Panc1 (cell line): ENCODE data around the gene NSUN2. TPM values are rescaled to one million over a fixed set of nuclear protein-coding genes. Genes with fewer than 3 reads are reported as not detected.

ENCODE experiments used
- ATAC-seq: fragments of 200-7000 bp; cut with Tn5 transposase; 2 replicates; pipeline ENCODE4 v1.9.1; 2020; ENCODE audit warnings: mild to moderate bottlenecking, moderate library complexity
- BruUV-seq: library from RNA; stranded (reverse); fragments of 400-500 nt; replicated peaks from 2 replicates; lab custom pipeline; 2021; lab: Mats Ljungman, UMichigan
- CTCF ChIA-PET: fragments of 300-600 bp; sonication (Branson Sonifier 250); formaldehyde crosslinking; loops from one replicate; lab custom pipeline; 2022; ENCODE audit warnings: antibody characterized with exemption; lab: Charles Lee
- POLR2A ChIA-PET: fragments of 300-600 bp; sonication (Branson Sonifier 250); formaldehyde crosslinking; loops from one replicate; lab custom pipeline; 2022; ENCODE audit warnings: antibody characterized with exemption; lab: Charles Lee
- DNase-seq: peaks from one replicate; pipeline ENCODE4 v3.0.0-alpha.2; 2010; ENCODE audit warnings: low read depth, low spot score
- H3K27ac ChIP-seq: 2 replicates; pipeline ENCODE4 v1.5.1; 2011; ENCODE audit warnings: mild to moderate bottlenecking, low read length, inconsistent platforms
- H3K27me3 ChIP-seq: fragments of 200-500 bp; sonication (Bioruptor generic); 2 replicates; pipeline ENCODE4 v1.6.0; 2014; ENCODE audit warnings: low read length, inconsistent platforms; ENCODE audit not compliant: control insufficient read depth, insufficient read depth
- H3K36me3 ChIP-seq: fragments of 200-500 bp; sonication (Bioruptor generic); 2 replicates; pipeline ENCODE4 v1.5.1; 2014; ENCODE audit warnings: inconsistent platforms, mild to moderate bottlenecking, low read length, moderate library complexity; ENCODE audit not compliant: control insufficient read depth, insufficient read depth
- H3K4me1 ChIP-seq: 2 replicates; pipeline ENCODE4 v1.5.1; 2011; ENCODE audit warnings: inconsistent platforms, mild to moderate bottlenecking, low read length, moderate library complexity; ENCODE audit not compliant: control insufficient read depth, insufficient read depth
- H3K4me3 ChIP-seq, 2 experiments: 2 replicates each; pipeline ENCODE4 v1.5.1; 2011 to 2012; ENCODE audit warnings: low read depth in 2 of 2, low read length in 2 of 2, mild to moderate bottlenecking in 2 of 2, inconsistent platforms in 1 of 2, moderate library complexity in 1 of 2
- H3K9me3 ChIP-seq: fragments of 200-500 bp; sonication (Bioruptor generic); 2 replicates; pipeline ENCODE4 v1.5.1; 2014; ENCODE audit warnings: low read depth, mild to moderate bottlenecking, inconsistent platforms, low read length, moderate library complexity; ENCODE audit not compliant: control insufficient read depth, insufficient read depth
- CTCF ChIP-seq: fragments of 450-650 bp; IDR thresholded peaks from 2 replicates; pipeline ENCODE4 v1.5.1; 2017; ENCODE audit warnings: mild to moderate bottlenecking
- POLR2AphosphoS5 ChIP-seq: IDR thresholded peaks from 2 replicates; pipeline ENCODE4 v1.6.1; 2012; ENCODE audit warnings: mild to moderate bottlenecking, low read depth, low read length, moderate library complexity
- REST ChIP-seq, 2 experiments: IDR thresholded peaks; 2 replicates each; pipeline ENCODE4 v1.6.1; 2011 to 2012; ENCODE audit warnings: low read depth in 2 of 2, control low read depth in 1 of 2, low read length in 1 of 2, mild to moderate bottlenecking in 1 of 2, moderate library complexity in 1 of 2; ENCODE audit not compliant: insufficient read depth in 1 of 2
- SIN3A ChIP-seq: IDR thresholded peaks from 2 replicates; pipeline ENCODE4 v1.6.1; 2012; ENCODE audit warnings: low read depth, mild to moderate bottlenecking, low read length, moderate library complexity, borderline replicate concordance; ENCODE audit not compliant: insufficient read depth
- TCF7L2 ChIP-seq: IDR thresholded peaks from 2 replicates; pipeline ENCODE4 v1.6.1; 2011; ENCODE audit warnings: mild to moderate bottlenecking, low read depth, low read length, inconsistent platforms
- in situ Hi-C: cut with HindIII; loops from 2 replicates; pipeline ENCODE4 v1.10.0; 2016; ENCODE audit warnings: low sequenced_read_pairs, low pct_unique_long_range_greater_than_20kb
- intact Hi-C: fragments of 100-400 bp; cut with micrococcal nuclease; formaldehyde crosslinking; loops from one replicate; pipeline ENCODE4 v1.10.0; 2022; ENCODE audit not compliant: unreplicated experiment
- total RNA-seq: library from RNA; stranded (reverse); gene quantifications from one replicate; pipeline ENCODE4 v1.2.1, GENCODE V29; 2021; ENCODE audit not compliant: unreplicated experiment

Gene NSUN2
- total RNA-seq, 1 experiment from 2014 or later, result 125 TPM

- H3K4me3 ChIP-seq, result no peak overlapping the region
- no peaks in the 10 kb centered on the region for H3K27me3 ChIP-seq
- no peaks in the 10 kb centered on the region for H3K9me3 ChIP-seq
- intact Hi-C loops (no loop called here), in situ Hi-C loops (no loop called here)
- ChIA-PET POLR2A (no interaction called here), CTCF (no interaction called here)
- no peak for ATAC-seq
- no peaks in the 10 kb centered on the region for H3K4me1 ChIP-seq
- no peak overlapping the region for H3K27ac ChIP-seq
- no TSS peak for BruUV-seq
- no peaks in the 10 kb centered on the region for H3K36me3 ChIP-seq
- TF ChIP-seq REST (IDR thresholded peaks at IDR 0.05; ENCODE audit: insufficient read depth in 1 of 2, low read depth in 2 of 2, low read length in 1 of 2), result no peak
- TF ChIP-seq TCF7L2, result no peak
- no peak for TF ChIP-seq POLR2AphosphoS5
- no peak for TF ChIP-seq CTCF
- TF ChIP-seq SIN3A, result no peak
- no peak for DNase-seq
Measured at GRCh38 chr5:6554812-6555211, 78.0 kb downstream of the NSUN2 start.

DNA sequence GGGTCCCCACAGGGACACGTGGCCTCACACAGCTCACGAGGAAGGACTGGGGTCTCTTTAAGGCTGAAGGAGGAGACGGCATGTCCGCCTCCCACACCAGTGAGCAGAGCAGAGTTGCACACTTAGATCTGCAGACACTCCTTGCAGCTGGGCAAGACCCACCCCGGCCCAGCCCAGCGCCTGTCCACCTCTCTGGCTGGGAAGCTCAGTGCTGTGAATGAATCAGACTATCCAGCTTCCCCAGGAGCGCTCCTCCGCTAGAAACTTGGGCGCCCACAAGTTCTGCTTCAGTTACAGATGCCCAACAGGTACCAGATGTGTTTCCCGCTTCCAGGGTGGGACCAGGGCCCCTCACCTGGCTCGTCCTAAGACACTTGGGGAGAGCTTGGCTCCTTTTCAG, 78.9 kb downstream of the NSUN2 start:
- ATAC-seq, result no peak
- TF ChIP-seq TCF7L2 (no peak), SIN3A (no peak), POLR2AphosphoS5 (no peak), REST (IDR thresholded peaks at IDR 0.05; ENCODE audit: insufficient read depth in 1 of 2, low read depth in 2 of 2, low read length in 1 of 2) (no peak), CTCF (no peak)
- intact Hi-C loops (no loop called here), in situ Hi-C loops (no loop called here)
- POLR2A ChIA-PET, result no interaction called here
- Histone ChIP-seq H3K27me3 (no peaks in the 10 kb centered on the region), H3K9me3 (no peaks in the 10 kb centered on the region), H3K4me3 (no peak overlapping the region), H3K4me1 (no peaks in the 10 kb centered on the region), H3K27ac (no peak overlapping the region), H3K36me3 (no peaks in the 10 kb centered on the region)
- CTCF ChIA-PET, result no interaction called here
- no peak for DNase-seq
- no TSS peak for BruUV-seq
